M059J (cell line): ENCODE data around the gene SUPT6H. TPM values are rescaled to one million over a fixed set of nuclear protein-coding genes. Genes with fewer than 3 reads are reported as not detected.

ENCODE experiments used
- DNase-seq: peaks from one replicate; pipeline ENCODE4 v3.0.0-alpha.2; 2012; ENCODE audit warnings: low read depth
- total RNA-seq: library from RNA; depleted of rRNA; stranded (reverse); fragments of >200 nt; shearing (Covaris generic); gene quantifications from 2 replicates; pipeline ENCODE4 v1.2.3, GENCODE V29; 2014

Gene SUPT6H
- total RNA-seq, 1 experiment from 2014 or later = 28.1 TPM

GRCh38 chr17:28737316-28737715 lies 75.3 kb downstream of the SUPT6H start:
- DNase-seq = no peak

DNA sequence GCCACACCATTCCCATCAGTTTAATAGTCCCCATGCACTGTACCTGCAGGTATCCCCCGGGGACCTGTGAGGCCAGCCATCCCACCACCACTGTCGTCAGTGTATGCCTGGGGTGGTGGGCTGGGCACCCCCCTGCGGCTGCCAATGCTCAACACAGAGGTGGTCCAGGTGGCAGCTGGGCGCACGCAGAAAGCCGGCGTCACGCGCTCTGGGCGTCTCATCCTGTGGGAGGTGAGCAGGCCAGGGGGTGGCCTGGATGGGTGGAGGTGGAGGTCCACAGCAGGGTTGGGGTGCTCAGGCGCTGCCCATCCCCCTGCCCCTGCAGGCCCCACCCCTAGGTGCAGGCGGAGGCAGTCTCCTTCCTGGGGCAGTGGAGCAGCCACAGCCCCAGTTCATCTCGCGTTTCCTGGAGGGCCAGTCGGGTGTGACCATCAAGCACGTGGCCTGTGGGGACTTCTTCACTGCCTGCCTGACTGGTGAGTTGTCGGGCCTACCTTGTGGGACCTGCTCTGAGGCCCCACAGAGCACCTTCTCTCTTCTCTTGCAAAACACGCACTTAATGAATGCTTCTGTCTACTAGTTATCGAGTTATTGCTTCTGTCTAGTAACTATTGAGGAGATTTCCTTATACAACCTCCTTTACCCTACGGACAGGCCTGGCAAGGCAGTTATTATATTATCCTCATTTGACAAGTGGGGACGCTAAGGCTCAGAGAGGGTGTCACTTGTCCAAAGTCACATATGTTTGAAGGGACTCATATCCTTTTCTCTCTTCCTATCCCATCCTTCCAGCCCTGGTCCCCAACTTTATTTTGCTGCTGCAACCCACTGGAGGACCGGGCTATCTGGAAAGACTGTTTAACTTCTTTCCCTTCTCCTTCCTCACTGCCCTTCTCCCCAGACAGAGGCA lies 76.0 kb downstream of the SUPT6H start:
- DNase-seq = no peak

GRCh38 chr17:28738680-28739384 lies 76.8 kb downstream of the SUPT6H start:
- DNase-seq = no peak

DNA sequence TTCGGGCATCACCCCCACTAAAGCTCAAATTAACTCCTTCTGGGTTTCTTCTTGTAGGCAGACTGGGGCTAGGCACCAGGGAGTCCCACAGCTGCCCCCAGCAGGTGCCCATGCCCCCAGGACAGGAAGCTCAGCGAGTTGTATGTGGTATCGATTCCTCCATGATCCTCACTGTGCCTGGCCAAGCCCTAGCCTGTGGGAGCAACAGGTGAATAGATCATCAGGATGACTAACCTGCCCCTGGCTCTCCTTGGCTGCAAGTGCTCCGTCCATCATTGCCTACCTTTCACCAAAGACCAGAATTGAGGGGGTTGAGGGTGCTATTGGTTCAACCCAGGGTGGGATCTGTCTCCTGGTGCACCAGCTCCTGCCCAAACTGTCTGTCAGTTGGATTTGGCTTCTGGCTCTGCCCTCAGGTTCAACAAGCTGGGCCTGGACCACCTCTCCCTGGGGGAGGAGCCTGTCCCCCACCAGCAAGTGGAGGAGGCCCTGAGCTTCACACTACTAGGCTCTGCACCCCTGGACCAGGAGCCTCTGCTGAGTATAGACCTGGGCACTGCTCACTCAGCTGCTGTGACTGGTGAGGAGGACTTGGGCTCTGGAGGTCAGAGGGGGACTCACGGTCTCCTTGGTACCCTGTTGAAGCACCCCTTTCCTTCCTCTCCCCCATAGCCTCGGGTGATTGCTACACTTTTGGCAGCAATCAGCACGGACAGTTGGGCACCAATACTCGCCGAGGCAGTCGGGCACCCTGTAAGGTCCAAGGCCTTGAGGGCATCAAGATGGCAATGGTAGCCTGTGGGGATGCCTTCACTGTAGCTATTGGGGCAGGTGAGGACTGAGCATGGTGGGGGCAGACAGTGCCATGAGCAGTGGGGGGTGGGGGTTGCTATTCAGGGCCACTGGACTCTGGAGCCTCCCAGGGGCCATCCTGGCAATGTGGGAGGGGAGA lies 78.7 kb downstream of the SUPT6H start:
- no peak for DNase-seq

GRCh38 chr17:28741358-28742349 lies 79.6 kb downstream of the SUPT6H start:
- DNase-seq = no peak

DNA sequence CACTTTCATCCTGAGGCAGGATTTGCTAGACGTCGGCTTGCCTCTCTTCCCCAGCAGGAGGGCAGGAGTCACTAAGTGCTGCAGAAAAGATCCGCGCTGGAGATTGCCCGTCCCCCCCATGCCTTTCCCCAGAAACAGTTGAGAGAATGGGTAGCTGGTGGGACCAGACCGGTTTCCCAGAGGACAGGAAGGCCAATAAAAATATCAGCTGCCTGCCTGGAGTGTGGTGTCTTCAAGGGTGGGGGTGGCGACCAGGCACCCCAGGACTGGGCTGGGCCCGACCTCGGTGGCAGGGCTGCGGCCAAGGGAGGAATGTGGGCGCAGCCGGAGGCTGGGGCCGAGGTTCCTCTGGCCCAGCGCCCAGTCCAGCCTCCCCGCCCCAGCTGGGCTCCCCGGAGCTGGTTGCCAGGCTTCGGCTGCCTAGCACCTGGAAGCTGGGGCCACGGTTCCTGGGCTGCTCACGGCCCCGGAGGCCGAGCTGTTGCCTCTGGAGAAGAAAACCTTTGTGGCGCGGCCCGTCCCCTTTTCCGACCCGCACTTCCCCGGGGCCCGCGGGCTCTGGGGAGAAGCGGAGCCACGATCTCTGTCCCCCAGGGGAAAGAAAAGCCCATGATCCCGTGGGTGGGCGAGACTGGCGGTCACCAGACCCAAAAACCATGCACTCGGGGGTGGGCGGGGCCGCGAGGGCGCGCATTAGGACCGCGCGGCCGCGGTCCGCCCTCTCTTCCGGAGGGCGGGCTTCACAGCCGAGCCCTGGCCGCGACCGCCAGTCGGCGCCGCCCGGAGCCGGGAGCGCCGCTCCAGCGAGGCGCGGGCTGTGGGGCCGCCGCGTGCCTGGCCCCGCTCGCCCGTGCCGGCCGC lies 81.5 kb downstream of the SUPT6H start, which contains the start of gene TRAF4:
Gene TRAF4 (plus strand): TSS at position 769 of the 861 bp plus-strand sequence. CDS start 102 bp downstream, outside the sequence.
- peak; percentile 94 for DNase-seq

- DNase-seq = peak; percentile 47
Observed at GRCh38 chr17:28744104-28744971, 82.3 kb downstream of the SUPT6H start.

- peak; percentile 70 for DNase-seq
Observed at GRCh38 chr17:28744972-28745785, 83.2 kb downstream of the SUPT6H start.

- DNase-seq = peak; percentile 85
Observed at GRCh38 chr17:28745786-28746411, 83.9 kb downstream of the SUPT6H start.

DNA sequence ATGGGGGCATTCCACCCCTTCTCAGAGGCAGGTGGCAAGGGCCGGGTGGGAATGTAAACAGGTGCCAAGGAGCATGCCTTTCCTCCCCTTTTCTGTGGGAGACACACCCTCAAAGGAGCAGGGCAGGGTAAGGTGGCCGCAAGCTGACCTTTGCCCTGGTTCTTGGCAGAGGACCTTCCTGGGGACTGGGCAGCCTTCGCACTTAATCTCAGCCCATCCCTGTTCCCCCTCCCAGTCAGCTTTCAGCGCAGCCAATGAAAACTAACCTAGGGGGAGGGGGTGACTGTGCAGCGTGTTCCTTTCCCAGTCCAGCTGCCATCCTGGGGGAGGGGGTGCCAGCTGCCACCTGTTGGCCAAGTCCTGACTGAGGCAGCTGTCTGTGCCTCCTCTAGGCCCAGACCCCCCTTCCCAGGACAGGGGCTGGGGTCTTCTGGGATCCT lies 84.6 kb downstream of the SUPT6H start:
- DNase-seq = no peak

DNA sequence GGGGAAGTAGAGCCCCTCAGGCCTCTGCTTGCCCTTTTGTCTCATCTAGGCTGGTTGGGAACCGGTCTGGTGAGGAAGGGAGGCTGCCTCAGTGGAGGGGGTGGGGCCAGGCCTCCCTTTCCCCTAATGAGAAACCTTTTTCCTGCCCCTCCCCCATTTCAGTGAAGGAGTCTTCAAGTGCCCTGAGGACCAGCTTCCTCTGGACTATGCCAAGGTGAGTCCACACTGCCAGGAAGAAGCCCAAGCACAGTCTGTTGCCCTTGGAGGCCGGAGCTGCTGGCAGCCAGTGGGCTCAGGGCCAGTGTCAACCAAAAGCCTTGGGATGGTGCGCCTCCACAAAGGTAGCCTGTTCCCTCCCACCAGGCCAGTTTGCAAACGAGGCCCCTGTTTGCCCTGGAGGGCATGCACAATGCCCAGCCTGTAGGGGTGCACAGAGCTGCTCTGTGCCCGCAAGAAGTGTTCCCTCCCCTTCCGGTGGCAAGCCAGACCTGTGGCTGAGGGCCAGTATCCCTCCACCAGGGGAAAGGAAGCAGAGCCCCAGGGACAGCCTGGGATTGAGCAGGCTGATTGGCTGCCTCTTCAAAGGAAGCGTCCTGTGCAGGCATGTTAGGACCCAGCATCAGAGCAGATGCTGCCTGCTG lies 85.2 kb downstream of the SUPT6H start:
- no peak for DNase-seq

- no peak for DNase-seq
Observed at GRCh38 chr17:28747801-28748750, 86.1 kb downstream of the SUPT6H start.

GRCh38 chr17:28748852-28749515 lies 87.0 kb downstream of the SUPT6H start:
- DNase-seq = no peak

- no peak for DNase-seq
Observed at GRCh38 chr17:28749516-28750177, 87.6 kb downstream of the SUPT6H start.
